K562 (cell line): ENCODE results near the gene CCDC28B. TPM values are rescaled to one million over a fixed set of nuclear protein-coding genes. Genes with fewer than 3 reads are reported as not detected.
A peak's percentile ranks its signal among the peaks of the same experiment; 100 is the strongest.

Source experiments
- ASH1L ChIP-seq: fragments of 450-650 bp; IDR thresholded peaks from 2 replicates; pipeline ENCODE4 v1.6.1; 2018; ENCODE audit warnings: borderline replicate concordance, mild to moderate bottlenecking, low read depth; ENCODE audit not compliant: partially characterized antibody
- CEBPZ ChIP-seq: fragments of 150-350 bp; IDR thresholded peaks from 2 replicates; pipeline ENCODE4 v1.6.1; 2014; ENCODE audit warnings: low read depth, mild to moderate bottlenecking, low read length, borderline replicate concordance
- CGGBP1 ChIP-seq: fragments of 250-450 bp; sonication (Bioruptor Pico); IDR thresholded peaks from 2 replicates; pipeline ENCODE4 v1.9.0; 2021; ENCODE audit warnings: mild to moderate bottlenecking
- CHD4 ChIP-seq: fragments of 200-600 bp; sonication (generic); IDR thresholded peaks from 3 replicates; pipeline ENCODE4 v1.6.1; 2012; ENCODE audit warnings: low read depth, mild to moderate bottlenecking, mixed read lengths, low read length, inconsistent platforms; ENCODE audit not compliant: insufficient read depth, insufficient replicate concordance, poor library complexity, severe bottlenecking
- CSDE1 ChIP-seq, 2 experiments: fragments of 450-650 bp; IDR thresholded peaks; 2 replicates each; pipeline ENCODE4 v1.6.1; 2016; ENCODE audit warnings: mild to moderate bottlenecking in 1 of 2
- EHMT2 ChIP-seq: fragments of 450-650 bp; IDR thresholded peaks from 2 replicates; pipeline ENCODE4 v1.6.1; 2018; ENCODE audit warnings: antibody characterized with exemption
- ELK3 ChIP-seq: fragments of 450-650 bp; formaldehyde crosslinking; IDR thresholded peaks from 2 replicates; pipeline ENCODE4 v1.4.0; 2020; ENCODE audit warnings: mild to moderate bottlenecking
- ETV1 ChIP-seq: fragments of 450-650 bp; conservative IDR thresholded peaks from 2 replicates; pipeline ENCODE4 v1.6.1; 2016; ENCODE audit warnings: missing genetic modification characterization, control low read depth, low read depth, missing compliant biosample characterization
- KDM5B ChIP-seq: fragments of 200-600 bp; sonication (generic); IDR thresholded peaks from 2 replicates; pipeline ENCODE4 v1.6.1; 2012; ENCODE audit warnings: low read depth, mild to moderate bottlenecking, moderate library complexity, low read length, control low read depth, inconsistent platforms; ENCODE audit not compliant: insufficient replicate concordance
- KLF6 ChIP-seq: fragments of 250-450 bp; sonication (Bioruptor Pico); IDR thresholded peaks from 2 replicates; pipeline ENCODE4 v1.4.0; 2020; ENCODE audit warnings: mild to moderate bottlenecking, moderate library complexity, borderline replicate concordance
- NCOA6 ChIP-seq: fragments of 450-650 bp; IDR thresholded peaks from 2 replicates; pipeline ENCODE4 v1.6.1; 2017; ENCODE audit warnings: mild to moderate bottlenecking
- POLR2AphosphoS5 ChIP-seq: IDR thresholded peaks from 2 replicates; pipeline ENCODE4 v1.6.1; 2011; ENCODE audit warnings: mild to moderate bottlenecking, low read depth, low read length, moderate library complexity; ENCODE audit not compliant: control insufficient read depth, insufficient read depth
- POLR3A ChIP-seq: IDR thresholded peaks from 2 replicates; pipeline ENCODE4 v1.6.1; 2011; ENCODE audit warnings: borderline replicate concordance, mild to moderate bottlenecking, moderate library complexity; ENCODE audit not compliant: insufficient read length, insufficient read depth; ENCODE audit errors: extremely low read depth
- TBP ChIP-seq: optimal IDR thresholded peaks from 2 replicates; pipeline ENCODE3; 2011; ENCODE audit warnings: low read depth, low read length, improper control_type of control experiment
- ZNF511 ChIP-seq: sonication (generic); formaldehyde crosslinking; IDR thresholded peaks from 2 replicates; pipeline ENCODE4 v1.8.0; 2022; ENCODE audit warnings: mild to moderate bottlenecking, missing genetic modification reagents
- ZNF609 ChIP-seq: sonication (generic); formaldehyde crosslinking; IDR thresholded peaks from 2 replicates; pipeline ENCODE4 v1.8.1; 2023; ENCODE audit warnings: missing genetic modification reagents, mild to moderate bottlenecking, borderline replicate concordance
- polyA plus RNA-seq, 8 experiments: library from polyadenylated mRNA; depleted of rRNA in 4 of 8; stranded (reverse) in 5 of 8; unstranded in 3 of 8; fragments of >200 nt; fragmentation: Nextera tagmentation in 2 of 8; fragmentation: Illumina TruSeq in 1 of 8; extraction: Ambion mirVana in 2 of 8; extraction: Trizol in 1 of 8; gene quantifications; 2 replicates each; pipeline versions ENCODE4 v1.2.1 to v1.2.3, GENCODE V29; 2011 to 2014; ENCODE audit warnings: inconsistent platforms in 1 of 8, missing spikeins in 1 of 8
- total RNA-seq, 7 experiments: library from RNA; depleted of rRNA in 6 of 7; stranded (reverse); fragments of >200 nt in 6 of 7; fragmentation: Illumina TruSeq in 2 of 7; extraction: Trizol in 2 of 7; gene quantifications; 2 replicates each; pipeline versions ENCODE4 v1.2.1 to v1.2.3, GENCODE V29; 2011 to 2021; ENCODE audit warnings: low replicate concordance in 1 of 7

The CCDC28B gene
- total and polyA plus RNA-seq, 9 of the 15 experiments (the other 6 are each of a cell fraction or from before 2014, with no cell fraction given), result 5.7 to 54.5 (median 31.7) TPM

GRCh38 chr1:32200226-32201010, at the start of gene CCDC28B (continued):
- TF ChIP-seq ELK3 (no peak), EHMT2 (no peak), KLF6 (no peak), NCOA6 (no peak), CSDE1 (IDR thresholded peaks at IDR 0.05) (no peak; a peak in 1 of 4 replicates), POLR3A (no peak), ZNF609 (0 out of 2 replicates have a peak, but pooled peaks have one; percentile 25), CHD4 (no peak), TBP (peak; percentile 30), CGGBP1 (CRISPR knock-in tag) (no peak), ZNF511 (CRISPR knock-in tag) (peak; percentile 92), KDM5B (peak; percentile 4), ETV1 (tag) (no peak), ASH1L (no peak), CEBPZ (no peak), POLR2AphosphoS5 (no peak)
